WTC11 (cell line): ENCODE data around the gene KHK. TPM values are rescaled to one million over a fixed set of nuclear protein-coding genes. Genes with fewer than 3 reads are reported as not detected.

Experiments used
- ATAC-seq: fragments of 200-7000 bp; cut with Tn5 transposase; 2 replicates; pipeline ENCODE4 v1.10.0; 2021; ENCODE audit warnings: mild to moderate bottlenecking, moderate library complexity
- CTCF ChIA-PET: fragments of 300-600 bp; sonication (Branson Sonifier 250); formaldehyde crosslinking; loops from one replicate; lab custom pipeline; 2021; ENCODE audit warnings: antibody characterized with exemption; lab: Charles Lee
- POLR2A ChIA-PET: fragments of 350-600 bp; sonication (Branson Sonifier 250); formaldehyde crosslinking; loops from one replicate; lab custom pipeline; 2021; ENCODE audit warnings: antibody characterized with exemption; lab: Charles Lee
- DNase-seq: peaks from one replicate; pipeline ENCODE4 v3.0.0; 2021; ENCODE audit warnings: low spot score
- H3K27ac Mint-ChIP-seq: 2 replicates; pipeline ENCODE4 v1.8.0; 2021; ENCODE audit warnings: mixed read lengths
- H3K27me3 Mint-ChIP-seq: 2 replicates; pipeline ENCODE4 v1.8.0; 2021; ENCODE audit warnings: low read depth, mild to moderate bottlenecking, moderate library complexity, mixed read lengths
- H3K36me3 Mint-ChIP-seq: 2 replicates; pipeline ENCODE4 v1.8.0; 2021; ENCODE audit warnings: mixed read lengths
- H3K4me1 Mint-ChIP-seq: 2 replicates; pipeline ENCODE4 v1.8.0; 2022; ENCODE audit warnings: mixed read lengths
- H3K4me3 Mint-ChIP-seq: 2 replicates; pipeline ENCODE4 v1.8.0; 2021; ENCODE audit warnings: mild to moderate bottlenecking, moderate library complexity, mixed read lengths
- H3K9me3 Mint-ChIP-seq: 2 replicates; pipeline ENCODE4 v1.8.0; 2021; ENCODE audit warnings: mixed read lengths
- CDX4 ChIP-seq: fragments of 250-450 bp; sonication (Bioruptor Pico); IDR thresholded peaks from 2 replicates; pipeline ENCODE4 v1.9.0; 2021; ENCODE audit warnings: moderate library complexity, mild to moderate bottlenecking, inconsistent platforms, borderline replicate concordance
- ELF4 ChIP-seq: sonication (generic); formaldehyde crosslinking; IDR thresholded peaks from 2 replicates; pipeline ENCODE4 v1.8.1; 2022; ENCODE audit warnings: low read depth, mild to moderate bottlenecking, moderate library complexity, missing genetic modification reagents
- EMX1 ChIP-seq: fragments of 250-450 bp; sonication (Bioruptor Pico); IDR thresholded peaks from 2 replicates; pipeline ENCODE4 v1.8.0; 2021; ENCODE audit warnings: mild to moderate bottlenecking
- FOXK1 ChIP-seq: sonication (generic); formaldehyde crosslinking; IDR thresholded peaks from 2 replicates; pipeline ENCODE4 v1.8.0; 2022; ENCODE audit warnings: mild to moderate bottlenecking, moderate library complexity, missing genetic modification reagents
- FOXP4 ChIP-seq: sonication (generic); formaldehyde crosslinking; IDR thresholded peaks from 2 replicates; pipeline ENCODE4 v1.8.0; 2022; ENCODE audit warnings: mild to moderate bottlenecking, missing genetic modification reagents
- GRHL2 ChIP-seq: fragments of 250-450 bp; sonication (Bioruptor Pico); IDR thresholded peaks from 2 replicates; pipeline ENCODE4 v1.8.0; 2022; ENCODE audit warnings: mild to moderate bottlenecking, moderate library complexity; ENCODE audit not compliant: insufficient replicate concordance, severe bottlenecking
- HMGA2 ChIP-seq: fragments of 250-450 bp; sonication (Bioruptor Pico); IDR thresholded peaks from 2 replicates; pipeline ENCODE4 v1.4.0; 2021; ENCODE audit warnings: mild to moderate bottlenecking, moderate library complexity
- HMGXB4 ChIP-seq: sonication (generic); formaldehyde crosslinking; IDR thresholded peaks from 2 replicates; pipeline ENCODE4 v1.8.1; 2023; ENCODE audit warnings: mild to moderate bottlenecking, moderate library complexity, missing genetic modification reagents
- JUN ChIP-seq: sonication (generic); formaldehyde crosslinking; IDR thresholded peaks from 2 replicates; pipeline ENCODE4 v1.8.0; 2023; ENCODE audit warnings: mild to moderate bottlenecking, missing genetic modification reagents
- PRRX2 ChIP-seq: fragments of 250-450 bp; sonication (Bioruptor Pico); IDR thresholded peaks from 2 replicates; pipeline ENCODE4 v1.8.0; 2021; ENCODE audit warnings: mild to moderate bottlenecking
- SMAD4 ChIP-seq: sonication (generic); formaldehyde crosslinking; IDR thresholded peaks from 2 replicates; pipeline ENCODE4 v1.8.0; 2022; ENCODE audit warnings: mild to moderate bottlenecking, missing genetic modification reagents
- ZBTB21 ChIP-seq: sonication (generic); formaldehyde crosslinking; IDR thresholded peaks from 2 replicates; pipeline ENCODE4 v1.8.1; 2023; ENCODE audit warnings: mild to moderate bottlenecking, missing genetic modification reagents, borderline replicate concordance
- ZNF138 ChIP-seq: sonication (generic); formaldehyde crosslinking; conservative IDR thresholded peaks from 2 replicates; pipeline ENCODE4 v1.8.1; 2022; ENCODE audit warnings: mild to moderate bottlenecking, moderate library complexity, missing genetic modification reagents
- ZNF281 ChIP-seq: sonication (generic); formaldehyde crosslinking; IDR thresholded peaks from 2 replicates; pipeline ENCODE4 v1.8.0; 2023; ENCODE audit warnings: mild to moderate bottlenecking, missing genetic modification reagents
- ZNF396 ChIP-seq: fragments of 250-450 bp; sonication (Bioruptor Pico); IDR thresholded peaks from 2 replicates; pipeline ENCODE4 v1.8.0; 2021; ENCODE audit warnings: mild to moderate bottlenecking, moderate library complexity, borderline replicate concordance
- total RNA-seq: library from RNA; stranded (reverse); gene quantifications from 3 replicates; pipeline ENCODE4 v1.2.3, GENCODE V29; 2021

KHK gene
- total RNA-seq, 1 experiment from 2014 or later = 17.4 TPM

GRCh38 chr2:27099334-27099955 is 12.9 kb downstream of the KHK start:
- H3K9me3 Mint-ChIP-seq = no peaks in the 10 kb centered on the region
- POLR2A ChIA-PET = no interaction called here
- no peak overlapping the region for H3K4me3 Mint-ChIP-seq
- CTCF ChIA-PET = interaction anchor here (0.9 to 3.9 kb wide), 8 partner anchors 12 to 203 kb away, joined by 3 to 39 read pairs (median 12); partner anchors contain the start of genes ABHD1, KHK, PREB and TRIM54
- peaks cover 6% of the 10 kb centered on the region for H3K4me1 Mint-ChIP-seq
- H3K27ac Mint-ChIP-seq = no peak overlapping the region
- no peak for ATAC-seq
- no peak for TF ChIP-seq EMX1 (CRISPR knock-in tag)
- DNase-seq = no peak
- H3K36me3 Mint-ChIP-seq = no peaks in the 10 kb centered on the region
- H3K27me3 Mint-ChIP-seq = no peaks in the 10 kb centered on the region

GRCh38 chr2:27100036-27100435 is 13.5 kb downstream of the KHK start:
- H3K27ac Mint-ChIP-seq = no peak overlapping the region
- TF ChIP-seq ZBTB21 (CRISPR knock-in tag) (no peak), JUN (CRISPR knock-in tag) (no peak), HMGA2 (CRISPR knock-in tag) (no peak), FOXP4 (CRISPR knock-in tag) (no peak), ZNF138 (CRISPR knock-in tag) (no peak), CDX4 (CRISPR knock-in tag) (no peak), EMX1 (CRISPR knock-in tag) (no peak), HMGXB4 (no peak), FOXK1 (CRISPR knock-in tag) (no peak), PRRX2 (no peak), GRHL2 (no peak), ZNF396 (CRISPR knock-in tag) (no peak), ZNF281 (no peak), SMAD4 (CRISPR knock-in tag) (no peak), ELF4 (CRISPR knock-in tag) (no peak)
- TF ChIP-seq, all 79 proteins: peak for 0

More at GRCh38 chr2:27100036-27100435, 13.5 kb downstream of the KHK start:
- ChIA-PET CTCF (interaction anchor here (1.0 to 3.9 kb wide), 8 partner anchors 12 to 202 kb away, joined by 3 to 39 read pairs (median 12); partner anchors contain the start of genes KHK and PREB), POLR2A (no interaction called here)
- no peaks in the 10 kb centered on the region for H3K36me3 Mint-ChIP-seq
- H3K27me3 Mint-ChIP-seq = 0 out of 2 replicates have a peak, but pooled peaks cover 2% of the 10 kb centered on the region
- ATAC-seq (no peak), DNase-seq (no peak)
- no peak overlapping the region for H3K4me3 Mint-ChIP-seq
- peaks cover 6% of the 10 kb centered on the region for H3K4me1 Mint-ChIP-seq
- H3K9me3 Mint-ChIP-seq = no peaks in the 10 kb centered on the region
